HG02852 (cell line): ENCODE measurements around the gene NDUFC2.
"Not testable (repeated sequence)": the region's sequence is repeated elsewhere in the genome, so short reads cannot be mapped to it uniquely, and the experiment has no call there.

Experiments
- ATAC-seq: cut with Tn5 transposase; IDR thresholded peaks from one replicate; pipeline ENCODE4 v1.9.1; 2021; ENCODE audit warnings: mild to moderate bottlenecking, moderate library complexity; ENCODE audit not compliant: unreplicated experiment

Gene NDUFC2

DNA sequence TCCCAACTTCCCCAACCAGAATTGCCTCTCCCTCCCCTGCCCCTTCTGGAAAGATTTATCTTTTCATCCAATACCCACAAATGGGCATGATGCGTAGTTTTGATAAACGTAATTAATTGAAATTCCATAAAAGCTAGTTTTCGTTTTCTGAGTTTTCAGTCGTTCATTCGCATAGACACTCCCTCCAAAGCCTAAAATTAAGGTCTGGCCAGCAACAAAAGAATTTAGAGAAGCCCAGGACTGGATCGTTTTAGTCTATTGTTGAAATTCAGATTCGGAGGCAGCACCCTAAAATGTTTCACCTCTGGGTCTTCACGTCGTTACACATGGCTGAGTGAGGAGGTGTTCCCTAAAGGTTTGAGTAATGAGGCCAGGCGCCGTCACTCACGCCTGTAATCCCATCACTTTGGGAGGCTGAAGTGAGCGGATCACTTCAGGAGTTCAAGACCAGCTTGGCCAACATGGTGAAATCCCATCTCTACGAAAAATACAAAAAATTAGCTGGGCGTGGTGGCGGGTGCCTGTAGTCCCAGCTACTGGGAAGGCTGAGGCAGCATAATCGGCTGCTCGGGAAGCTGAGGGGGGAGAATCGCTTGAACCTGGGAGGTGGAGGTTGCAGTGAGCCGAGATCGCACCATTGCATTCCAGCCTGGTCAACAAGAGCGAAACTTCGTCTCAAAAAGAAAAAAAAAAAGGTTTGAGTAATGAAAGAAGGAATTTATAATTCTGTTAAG, 589 bp upstream of the NDUFC2 start:
- ATAC-seq: peak; percentile 1

GRCh38 chr11:78078218-78079167, 1.2 kb downstream of the NDUFC2 start:
- no peak for ATAC-seq

GRCh38 chr11:78077592-78077991, 2.1 kb downstream of the NDUFC2 start:
- ATAC-seq: not testable (repeated sequence)

DNA sequence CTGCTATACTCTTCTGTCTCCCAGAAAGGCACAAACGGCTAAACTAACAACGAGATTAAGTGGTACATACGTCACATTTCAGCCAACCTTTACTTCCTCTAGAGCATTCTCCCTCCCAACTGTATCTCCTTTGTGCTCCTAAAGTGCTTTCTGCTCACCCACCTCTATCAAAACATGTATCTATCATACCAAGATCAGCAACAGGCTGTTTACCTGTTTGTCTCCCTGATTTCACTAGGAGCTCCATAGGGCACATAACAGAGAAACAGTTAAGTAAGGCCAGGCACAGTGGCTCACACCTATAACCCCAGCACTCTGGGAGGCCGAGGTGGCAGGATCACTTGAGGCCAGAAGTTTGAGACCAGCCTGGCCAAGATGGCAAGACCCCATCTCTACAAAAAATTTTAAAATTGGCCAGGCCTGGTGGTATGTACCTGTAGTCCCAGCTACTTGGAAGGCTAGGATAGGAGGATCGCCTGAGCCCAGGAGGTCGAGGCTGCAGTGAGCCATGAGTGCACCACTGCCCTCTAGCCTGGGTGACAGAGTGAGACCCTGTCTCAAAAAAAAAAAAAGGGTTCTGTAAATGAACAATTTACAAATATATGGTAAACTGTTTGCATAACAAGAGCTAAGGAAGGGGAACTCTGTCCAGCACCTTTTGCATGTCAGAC, 2.8 kb downstream of the NDUFC2 start:
- no peak for ATAC-seq

DNA sequence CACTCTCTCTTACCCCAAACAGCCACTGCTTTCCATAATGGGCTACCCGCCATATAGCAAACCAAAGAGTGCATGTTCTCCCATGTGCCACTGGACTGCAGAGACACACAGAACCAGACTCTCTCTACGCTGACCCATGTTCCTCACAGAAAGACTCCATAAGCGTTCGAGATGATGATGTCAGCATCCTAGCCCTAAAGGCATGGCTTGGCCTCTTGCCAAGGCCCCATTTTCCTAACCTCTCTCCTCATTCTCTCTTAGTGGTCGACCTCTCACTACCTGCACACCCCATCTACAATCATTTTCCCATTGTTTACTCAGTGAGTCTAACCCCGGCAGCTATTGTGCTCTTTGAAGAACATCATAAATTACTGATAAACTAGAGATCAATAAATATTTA, 4.9 kb downstream of the NDUFC2 start:
- no peak for ATAC-seq

GRCh38 chr11:78072455-78072854, 7.2 kb downstream of the NDUFC2 start:
- ATAC-seq: no peak

- ATAC-seq: no peak
Observed at GRCh38 chr11:78071717-78072116, 7.9 kb downstream of the NDUFC2 start.

- ATAC-seq: no peak
Observed at GRCh38 chr11:78070621-78071020, 9.0 kb downstream of the NDUFC2 start.

- ATAC-seq: no peak
Observed at GRCh38 chr11:78069465-78069864, 10.2 kb downstream of the NDUFC2 start.

GRCh38 chr11:78067704-78068103, 12.0 kb downstream of the NDUFC2 start:
- ATAC-seq: no peak

- ATAC-seq: no peak
Observed at GRCh38 chr11:78066471-78066870, 13.2 kb downstream of the NDUFC2 start.

DNA sequence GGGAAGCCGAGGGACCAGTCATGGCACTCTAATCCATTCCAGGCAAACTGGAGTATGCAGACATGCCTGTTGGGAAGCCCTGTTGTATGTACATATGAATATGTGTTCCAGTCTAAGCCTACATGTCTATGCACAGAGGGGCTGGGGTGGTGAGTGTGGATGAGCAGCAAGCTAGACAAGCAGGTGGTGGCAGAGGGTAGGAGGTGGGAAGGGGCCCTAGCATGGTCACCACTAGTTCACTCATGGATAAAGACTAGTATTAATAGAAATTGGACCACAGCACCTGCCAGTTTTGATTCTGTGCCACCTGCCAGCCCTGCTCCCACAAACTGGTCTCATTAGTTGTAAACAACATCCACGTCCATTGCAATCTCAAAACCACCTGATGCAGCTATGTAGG, 14.5 kb downstream of the NDUFC2 start:
- ATAC-seq: no peak

DNA sequence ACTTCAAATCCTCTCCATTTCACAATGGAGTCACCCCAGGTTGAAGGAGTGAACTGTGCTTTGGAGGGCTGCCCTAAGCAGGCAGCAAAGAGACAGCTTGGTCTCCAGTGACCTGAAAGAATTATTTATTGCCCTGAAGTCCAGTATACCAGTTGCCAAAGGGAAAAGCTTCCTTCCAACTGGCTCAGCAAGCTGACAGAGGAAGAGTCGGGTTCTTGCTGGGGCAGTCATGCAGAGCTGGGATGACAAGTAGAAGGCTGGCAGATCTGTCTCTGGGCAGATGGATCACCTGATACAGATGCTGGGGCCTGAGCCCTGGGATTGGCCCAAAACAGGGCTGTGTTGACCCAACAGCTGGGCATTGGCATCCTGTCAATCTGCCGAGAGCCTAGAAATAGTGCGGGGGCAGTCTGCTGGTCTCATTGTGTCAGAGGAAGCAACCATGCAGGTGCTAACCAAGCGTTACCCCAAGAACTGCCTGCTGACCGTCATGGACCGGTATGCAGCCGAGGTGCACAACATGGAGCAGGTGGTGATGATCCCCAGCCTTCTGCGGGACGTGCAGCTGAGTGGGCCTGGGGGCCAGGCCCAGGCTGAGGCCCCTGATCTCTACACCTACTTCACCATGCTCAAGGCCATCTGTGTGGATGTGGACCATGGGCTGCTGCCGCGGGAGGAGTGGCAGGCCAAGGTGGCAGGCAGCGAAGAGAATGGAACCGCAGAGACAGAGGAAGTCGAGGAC, 16.1 kb downstream of the NDUFC2 start, which contains the start of gene THRSP:
Gene THRSP, plus strand, starts transcription at position 422 of the 742 bp plus-strand sequence. Its CDS starts 21 bp downstream, at position 443.
- no peak for ATAC-seq

GRCh38 chr11:78062671-78063070, 17.0 kb downstream of the NDUFC2 start:
- no peak for ATAC-seq

- ATAC-seq: no peak
Observed at GRCh38 chr11:78061921-78062311, 17.7 kb downstream of the NDUFC2 start.

DNA sequence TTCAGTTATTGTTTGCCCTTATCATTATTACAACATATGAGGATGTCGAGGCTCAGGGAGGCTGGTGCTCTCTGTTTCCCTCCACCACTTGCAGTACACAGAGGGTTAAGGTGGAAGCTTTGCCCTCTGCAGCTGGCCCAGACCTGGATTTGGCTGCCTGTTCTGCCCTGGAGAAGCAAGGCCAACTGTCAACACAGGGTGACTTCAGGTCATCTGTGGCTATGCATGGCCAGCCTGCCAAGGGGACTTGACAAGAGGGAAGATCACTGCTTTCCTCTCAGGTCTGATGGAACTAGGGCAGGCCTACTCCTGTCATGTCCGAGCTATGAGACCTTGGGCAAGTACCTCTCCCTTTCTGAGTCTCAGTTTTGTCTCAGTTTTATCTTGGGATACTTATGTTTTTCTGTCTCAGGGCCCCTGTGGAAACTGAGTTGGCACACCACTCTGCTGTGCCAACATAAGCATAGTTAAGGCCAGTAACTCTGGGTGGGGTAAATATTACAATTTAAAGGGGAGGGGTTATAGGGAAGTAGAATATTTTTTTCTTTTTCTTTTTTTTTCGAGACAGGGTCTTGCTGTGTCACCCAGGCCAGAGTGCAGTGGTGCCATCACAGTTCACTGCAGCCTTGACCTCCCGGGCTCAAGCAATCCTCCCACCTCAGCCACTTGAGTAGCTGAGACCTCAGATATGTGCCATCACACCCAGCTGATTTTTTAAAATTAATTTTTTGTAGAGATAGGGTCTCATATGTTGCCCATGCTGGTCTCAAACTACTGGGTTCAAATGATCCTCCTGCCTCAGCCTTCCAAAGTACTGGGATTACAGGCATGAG, 18.4 kb downstream of the NDUFC2 start:
- ATAC-seq: no peak

GRCh38 chr11:78060533-78060932, 19.1 kb downstream of the NDUFC2 start:
- ATAC-seq: no peak

DNA sequence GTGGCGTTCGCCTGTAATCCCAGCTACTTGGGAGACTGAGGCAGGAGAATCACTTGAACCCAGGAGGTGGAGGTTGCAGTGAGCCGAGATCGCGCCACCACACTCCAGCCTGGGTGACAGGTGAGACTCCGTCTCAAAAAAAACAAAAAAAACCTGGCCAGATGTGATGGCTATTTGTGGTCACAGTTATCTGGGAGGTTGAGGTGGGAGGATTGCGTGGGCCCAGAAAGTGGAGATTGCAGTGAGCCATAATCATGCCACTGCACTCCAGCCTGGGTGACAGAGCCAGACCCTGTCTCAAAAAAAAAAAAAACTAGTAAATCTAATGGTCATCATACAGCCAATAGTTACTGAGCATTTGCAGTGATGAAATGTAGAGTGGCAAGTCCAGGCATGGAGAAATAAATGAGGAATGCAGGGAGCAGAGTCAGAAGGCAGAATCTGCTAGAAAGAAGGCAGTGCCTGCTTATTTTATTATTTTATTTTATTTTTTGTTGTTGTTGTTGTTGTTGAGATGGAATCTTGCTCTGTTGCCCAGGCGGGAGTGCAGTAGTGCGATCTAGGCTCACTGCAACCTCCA, 19.8 kb downstream of the NDUFC2 start:
- ATAC-seq: not testable (repeated sequence)

DNA sequence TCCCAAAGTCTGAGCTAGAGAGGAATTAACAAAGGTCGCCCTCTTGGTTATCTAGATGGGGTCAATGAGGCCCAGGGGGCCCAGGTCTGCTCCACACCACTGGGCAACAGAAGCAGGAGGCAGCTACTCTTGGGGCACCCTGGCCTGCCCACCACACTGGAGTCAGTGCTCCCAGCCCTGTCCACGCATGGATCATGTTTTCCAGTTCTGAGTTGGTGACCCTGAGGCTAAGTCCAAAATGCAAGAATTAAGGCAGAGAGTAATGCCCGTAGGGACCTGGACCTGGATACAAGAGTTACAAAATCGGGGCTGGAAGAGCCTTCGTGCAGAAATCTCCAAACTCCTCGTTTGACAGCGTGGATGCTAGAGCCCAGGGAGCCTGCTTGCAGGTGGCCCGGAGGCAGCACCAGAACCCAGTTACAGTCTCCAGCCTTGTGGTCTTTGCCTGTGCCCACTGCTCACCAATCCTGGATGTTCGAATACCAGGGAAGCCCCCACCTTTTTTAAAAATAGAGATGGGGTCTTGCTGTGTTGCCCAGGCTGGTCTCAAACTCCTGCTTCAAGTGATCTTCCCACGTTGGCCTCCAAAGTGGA, 22.1 kb downstream of the NDUFC2 start:
- ATAC-seq: no peak
